Panc1 (cell line): ENCODE measurements around the gene THRB. TPM values are rescaled to one million over a fixed set of nuclear protein-coding genes. Genes with fewer than 3 reads are reported as not detected.

ENCODE experiments used
- ATAC-seq: fragments of 200-7000 bp; cut with Tn5 transposase; 2 replicates; pipeline ENCODE4 v1.9.1; 2020; ENCODE audit warnings: mild to moderate bottlenecking, moderate library complexity
- BruUV-seq: library from RNA; stranded (reverse); fragments of 400-500 nt; replicated peaks from 2 replicates; lab custom pipeline; 2021; lab: Mats Ljungman, UMichigan
- CTCF ChIA-PET: fragments of 300-600 bp; sonication (Branson Sonifier 250); formaldehyde crosslinking; loops from one replicate; lab custom pipeline; 2022; ENCODE audit warnings: antibody characterized with exemption; lab: Charles Lee
- POLR2A ChIA-PET: fragments of 300-600 bp; sonication (Branson Sonifier 250); formaldehyde crosslinking; loops from one replicate; lab custom pipeline; 2022; ENCODE audit warnings: antibody characterized with exemption; lab: Charles Lee
- DNase-seq: peaks from one replicate; pipeline ENCODE4 v3.0.0-alpha.2; 2010; ENCODE audit warnings: low read depth, low spot score
- H3K27ac ChIP-seq: 2 replicates; pipeline ENCODE4 v1.5.1; 2011; ENCODE audit warnings: mild to moderate bottlenecking, low read length, inconsistent platforms
- H3K27me3 ChIP-seq: fragments of 200-500 bp; sonication (Bioruptor generic); 2 replicates; pipeline ENCODE4 v1.6.0; 2014; ENCODE audit warnings: low read length, inconsistent platforms; ENCODE audit not compliant: control insufficient read depth, insufficient read depth
- H3K36me3 ChIP-seq: fragments of 200-500 bp; sonication (Bioruptor generic); 2 replicates; pipeline ENCODE4 v1.5.1; 2014; ENCODE audit warnings: inconsistent platforms, mild to moderate bottlenecking, low read length, moderate library complexity; ENCODE audit not compliant: control insufficient read depth, insufficient read depth
- H3K4me1 ChIP-seq: 2 replicates; pipeline ENCODE4 v1.5.1; 2011; ENCODE audit warnings: inconsistent platforms, mild to moderate bottlenecking, low read length, moderate library complexity; ENCODE audit not compliant: control insufficient read depth, insufficient read depth
- H3K4me3 ChIP-seq, 2 experiments: 2 replicates each; pipeline ENCODE4 v1.5.1; 2011 to 2012; ENCODE audit warnings: low read depth in 2 of 2, low read length in 2 of 2, mild to moderate bottlenecking in 2 of 2, inconsistent platforms in 1 of 2, moderate library complexity in 1 of 2
- H3K9me3 ChIP-seq: fragments of 200-500 bp; sonication (Bioruptor generic); 2 replicates; pipeline ENCODE4 v1.5.1; 2014; ENCODE audit warnings: low read depth, mild to moderate bottlenecking, inconsistent platforms, low read length, moderate library complexity; ENCODE audit not compliant: control insufficient read depth, insufficient read depth
- POLR2AphosphoS5 ChIP-seq: IDR thresholded peaks from 2 replicates; pipeline ENCODE4 v1.6.1; 2012; ENCODE audit warnings: mild to moderate bottlenecking, low read depth, low read length, moderate library complexity
- SIN3A ChIP-seq: IDR thresholded peaks from 2 replicates; pipeline ENCODE4 v1.6.1; 2012; ENCODE audit warnings: low read depth, mild to moderate bottlenecking, low read length, moderate library complexity, borderline replicate concordance; ENCODE audit not compliant: insufficient read depth
- TCF7L2 ChIP-seq: IDR thresholded peaks from 2 replicates; pipeline ENCODE4 v1.6.1; 2011; ENCODE audit warnings: mild to moderate bottlenecking, low read depth, low read length, inconsistent platforms
- in situ Hi-C: cut with HindIII; loops from 2 replicates; pipeline ENCODE4 v1.10.0; 2016; ENCODE audit warnings: low sequenced_read_pairs, low pct_unique_long_range_greater_than_20kb
- intact Hi-C: fragments of 100-400 bp; cut with micrococcal nuclease; formaldehyde crosslinking; loops from one replicate; pipeline ENCODE4 v1.10.0; 2022; ENCODE audit not compliant: unreplicated experiment
- total RNA-seq: library from RNA; stranded (reverse); gene quantifications from one replicate; pipeline ENCODE4 v1.2.1, GENCODE V29; 2021; ENCODE audit not compliant: unreplicated experiment
- TF ChIP-seq, protein P1 (sequence below): fragments of 450-650 bp; IDR thresholded peaks from 2 replicates; pipeline ENCODE4 v1.5.1; 2017; ENCODE audit warnings: mild to moderate bottlenecking
- TF ChIP-seq, protein P2 (sequence below), 2 experiments: IDR thresholded peaks; 2 replicates each; pipeline ENCODE4 v1.6.1; 2011 to 2012; ENCODE audit warnings: low read depth in 2 of 2, control low read depth in 1 of 2, low read length in 1 of 2, mild to moderate bottlenecking in 1 of 2, moderate library complexity in 1 of 2; ENCODE audit not compliant: insufficient read depth in 1 of 2

The THRB gene
- total RNA-seq, 1 experiment from 2014 or later: 3.9 TPM

DNA sequence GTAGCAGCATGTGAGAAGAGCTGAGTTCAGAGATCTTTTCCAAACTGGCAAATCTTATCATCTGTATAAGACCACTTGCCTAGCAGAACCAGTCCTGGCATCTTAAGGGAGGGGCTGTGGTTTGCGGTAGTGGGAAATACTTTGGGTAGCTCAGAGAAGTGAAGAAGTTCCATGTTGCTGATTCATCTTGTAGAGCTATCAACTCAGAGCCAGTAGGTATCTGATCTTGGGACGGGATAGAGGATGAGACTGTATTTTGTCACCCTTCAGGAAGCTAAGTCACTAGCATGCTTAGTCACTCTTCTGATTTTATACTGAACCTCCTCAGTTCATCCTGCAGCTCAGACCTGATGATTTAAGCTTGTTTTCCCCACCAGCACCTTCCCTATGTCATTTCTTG lies 338.2 kb downstream of the THRB start:
- no peaks in the 10 kb centered on the region for H3K9me3 ChIP-seq
- no peak for DNase-seq

DNA sequence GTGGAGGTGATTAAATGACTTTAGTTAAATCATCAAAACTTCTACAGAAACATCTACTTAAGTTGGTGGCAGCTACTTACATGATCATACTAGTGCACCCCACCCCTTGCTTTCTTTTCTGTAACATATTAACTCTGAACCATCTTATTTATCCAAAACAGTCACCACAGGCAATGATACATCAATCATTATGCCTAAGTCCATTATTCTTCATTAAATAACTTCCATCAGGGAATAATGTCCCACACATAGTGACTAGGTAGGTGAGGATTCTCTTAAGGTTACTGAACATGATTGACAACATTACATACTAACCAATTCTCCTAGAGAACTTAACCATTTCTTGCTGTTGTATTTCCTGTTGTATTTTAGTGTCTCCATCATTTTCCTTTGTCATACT lies 339.4 kb downstream of the THRB start:
- H3K36me3 ChIP-seq: no peaks in the 10 kb centered on the region
- H3K27ac ChIP-seq: no peak overlapping the region
- POLR2A ChIA-PET: no interaction called here

More for the DNA sequence above, 338.2 kb downstream of the THRB start:
- CTCF ChIA-PET: no interaction called here
- Histone ChIP-seq H3K4me3 (no peak overlapping the region), H3K4me1 (no peaks in the 10 kb centered on the region), H3K36me3 (no peaks in the 10 kb centered on the region), H3K27ac (no peak overlapping the region), H3K27me3 (no peaks in the 10 kb centered on the region)
- BruUV-seq: no TSS peak
- in situ Hi-C loops: no loop called here
- TF ChIP-seq, protein P1, sequence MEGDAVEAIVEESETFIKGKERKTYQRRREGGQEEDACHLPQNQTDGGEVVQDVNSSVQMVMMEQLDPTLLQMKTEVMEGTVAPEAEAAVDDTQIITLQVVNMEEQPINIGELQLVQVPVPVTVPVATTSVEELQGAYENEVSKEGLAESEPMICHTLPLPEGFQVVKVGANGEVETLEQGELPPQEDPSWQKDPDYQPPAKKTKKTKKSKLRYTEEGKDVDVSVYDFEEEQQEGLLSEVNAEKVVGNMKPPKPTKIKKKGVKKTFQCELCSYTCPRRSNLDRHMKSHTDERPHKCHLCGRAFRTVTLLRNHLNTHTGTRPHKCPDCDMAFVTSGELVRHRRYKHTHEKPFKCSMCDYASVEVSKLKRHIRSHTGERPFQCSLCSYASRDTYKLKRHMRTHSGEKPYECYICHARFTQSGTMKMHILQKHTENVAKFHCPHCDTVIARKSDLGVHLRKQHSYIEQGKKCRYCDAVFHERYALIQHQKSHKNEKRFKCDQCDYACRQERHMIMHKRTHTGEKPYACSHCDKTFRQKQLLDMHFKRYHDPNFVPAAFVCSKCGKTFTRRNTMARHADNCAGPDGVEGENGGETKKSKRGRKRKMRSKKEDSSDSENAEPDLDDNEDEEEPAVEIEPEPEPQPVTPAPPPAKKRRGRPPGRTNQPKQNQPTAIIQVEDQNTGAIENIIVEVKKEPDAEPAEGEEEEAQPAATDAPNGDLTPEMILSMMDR: no peak
- TF ChIP-seq, protein P2, sequence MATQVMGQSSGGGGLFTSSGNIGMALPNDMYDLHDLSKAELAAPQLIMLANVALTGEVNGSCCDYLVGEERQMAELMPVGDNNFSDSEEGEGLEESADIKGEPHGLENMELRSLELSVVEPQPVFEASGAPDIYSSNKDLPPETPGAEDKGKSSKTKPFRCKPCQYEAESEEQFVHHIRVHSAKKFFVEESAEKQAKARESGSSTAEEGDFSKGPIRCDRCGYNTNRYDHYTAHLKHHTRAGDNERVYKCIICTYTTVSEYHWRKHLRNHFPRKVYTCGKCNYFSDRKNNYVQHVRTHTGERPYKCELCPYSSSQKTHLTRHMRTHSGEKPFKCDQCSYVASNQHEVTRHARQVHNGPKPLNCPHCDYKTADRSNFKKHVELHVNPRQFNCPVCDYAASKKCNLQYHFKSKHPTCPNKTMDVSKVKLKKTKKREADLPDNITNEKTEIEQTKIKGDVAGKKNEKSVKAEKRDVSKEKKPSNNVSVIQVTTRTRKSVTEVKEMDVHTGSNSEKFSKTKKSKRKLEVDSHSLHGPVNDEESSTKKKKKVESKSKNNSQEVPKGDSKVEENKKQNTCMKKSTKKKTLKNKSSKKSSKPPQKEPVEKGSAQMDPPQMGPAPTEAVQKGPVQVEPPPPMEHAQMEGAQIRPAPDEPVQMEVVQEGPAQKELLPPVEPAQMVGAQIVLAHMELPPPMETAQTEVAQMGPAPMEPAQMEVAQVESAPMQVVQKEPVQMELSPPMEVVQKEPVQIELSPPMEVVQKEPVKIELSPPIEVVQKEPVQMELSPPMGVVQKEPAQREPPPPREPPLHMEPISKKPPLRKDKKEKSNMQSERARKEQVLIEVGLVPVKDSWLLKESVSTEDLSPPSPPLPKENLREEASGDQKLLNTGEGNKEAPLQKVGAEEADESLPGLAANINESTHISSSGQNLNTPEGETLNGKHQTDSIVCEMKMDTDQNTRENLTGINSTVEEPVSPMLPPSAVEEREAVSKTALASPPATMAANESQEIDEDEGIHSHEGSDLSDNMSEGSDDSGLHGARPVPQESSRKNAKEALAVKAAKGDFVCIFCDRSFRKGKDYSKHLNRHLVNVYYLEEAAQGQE (IDR thresholded peaks at IDR 0.05; ENCODE audit: insufficient read depth in 1 of 2, low read depth in 2 of 2, low read length in 1 of 2): no peak
- TF ChIP-seq POLR2AphosphoS5: no peak
- no peak for ATAC-seq
- POLR2A ChIA-PET: no interaction called here
- intact Hi-C loops: no loop called here

More for the DNA sequence above, 339.4 kb downstream of the THRB start:
- H3K4me1 ChIP-seq: no peaks in the 10 kb centered on the region
- H3K9me3 ChIP-seq: no peaks in the 10 kb centered on the region
- no peak for DNase-seq
- H3K27me3 ChIP-seq: no peaks in the 10 kb centered on the region
- CTCF ChIA-PET: no interaction called here
- BruUV-seq: no TSS peak
- TF ChIP-seq, protein P1: no peak
- TF ChIP-seq SIN3A (no peak), POLR2AphosphoS5 (no peak), TCF7L2 (no peak)
- TF ChIP-seq, protein P2 (IDR thresholded peaks at IDR 0.05; ENCODE audit: insufficient read depth in 1 of 2, low read depth in 2 of 2, low read length in 1 of 2): no peak
- in situ Hi-C loops: no loop called here
- intact Hi-C loops: no loop called here
- no peak for ATAC-seq
- no peak overlapping the region for H3K4me3 ChIP-seq
